ENCODE data around the gene ASTL.

- TF ChIP-seq, protein P1, sequence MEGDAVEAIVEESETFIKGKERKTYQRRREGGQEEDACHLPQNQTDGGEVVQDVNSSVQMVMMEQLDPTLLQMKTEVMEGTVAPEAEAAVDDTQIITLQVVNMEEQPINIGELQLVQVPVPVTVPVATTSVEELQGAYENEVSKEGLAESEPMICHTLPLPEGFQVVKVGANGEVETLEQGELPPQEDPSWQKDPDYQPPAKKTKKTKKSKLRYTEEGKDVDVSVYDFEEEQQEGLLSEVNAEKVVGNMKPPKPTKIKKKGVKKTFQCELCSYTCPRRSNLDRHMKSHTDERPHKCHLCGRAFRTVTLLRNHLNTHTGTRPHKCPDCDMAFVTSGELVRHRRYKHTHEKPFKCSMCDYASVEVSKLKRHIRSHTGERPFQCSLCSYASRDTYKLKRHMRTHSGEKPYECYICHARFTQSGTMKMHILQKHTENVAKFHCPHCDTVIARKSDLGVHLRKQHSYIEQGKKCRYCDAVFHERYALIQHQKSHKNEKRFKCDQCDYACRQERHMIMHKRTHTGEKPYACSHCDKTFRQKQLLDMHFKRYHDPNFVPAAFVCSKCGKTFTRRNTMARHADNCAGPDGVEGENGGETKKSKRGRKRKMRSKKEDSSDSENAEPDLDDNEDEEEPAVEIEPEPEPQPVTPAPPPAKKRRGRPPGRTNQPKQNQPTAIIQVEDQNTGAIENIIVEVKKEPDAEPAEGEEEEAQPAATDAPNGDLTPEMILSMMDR (IDR thresholded peaks at IDR 0.05; ENCODE audit: insufficient read depth, low read length, poor library complexity, severe bottlenecking), result no peak
- no peak for TF ChIP-seq EZH2phosphoT487 (conservative IDR thresholded peaks at IDR 0.05; ENCODE audit: low read length)
Measured at GRCh38 chr2:96129528-96130120, 8.7 kb downstream of the ASTL start.
